ENCODE data around the gene LBHD1.

Gene LBHD1

GRCh38 chr11:62613291-62613778, 58.7 kb downstream of the LBHD1 start:
- no peak for DNase-seq

Measured in cortex of kidney (tissue), 1 donor.